H9 (cell line): ENCODE data around the gene SPATA2. TPM values are rescaled to one million over a fixed set of nuclear protein-coding genes. Genes with fewer than 3 reads are reported as not detected.

ENCODE experiments used
- DNase-seq: peaks from one replicate; pipeline ENCODE4 v3.0.0-alpha.2; 2017
- H2AFZ ChIP-seq: one replicate; pipeline ENCODE4 v1.6.1; 2013; ENCODE audit warnings: mild to moderate bottlenecking, low read length, control low read depth, moderate library complexity
- H2AK5ac ChIP-seq: 2 replicates; pipeline ENCODE4 v1.6.1; 2013; ENCODE audit warnings: low read length, control low read depth, mixed read lengths; ENCODE audit not compliant: insufficient read length
- H2BK120ac ChIP-seq: one replicate; pipeline ENCODE4 v1.6.1; 2013; ENCODE audit warnings: low read depth, mild to moderate bottlenecking, low read length, control low read depth, inconsistent platforms; ENCODE audit not compliant: poor library complexity, severe bottlenecking
- H2BK12ac ChIP-seq: 2 replicates; pipeline ENCODE4 v1.6.1; 2013; ENCODE audit warnings: low read length, control low read depth, mixed read lengths, low read depth; ENCODE audit not compliant: insufficient read length
- H2BK15ac ChIP-seq: 2 replicates; pipeline ENCODE4 v1.6.1; 2013; ENCODE audit warnings: low read depth, low read length, control low read depth
- H2BK20ac ChIP-seq: one replicate; pipeline ENCODE4 v1.6.1; 2013; ENCODE audit warnings: low read depth, mild to moderate bottlenecking, low read length, control low read depth, inconsistent platforms; ENCODE audit not compliant: poor library complexity, severe bottlenecking
- H2BK5ac ChIP-seq: 2 replicates; pipeline ENCODE4 v1.6.1; 2013; ENCODE audit warnings: low read length, control low read depth, mixed read lengths; ENCODE audit not compliant: insufficient read length
- H3K14ac ChIP-seq: 2 replicates; pipeline ENCODE4 v1.6.1; 2013; ENCODE audit warnings: low read length, control low read depth; ENCODE audit not compliant: insufficient read depth
- H3K18ac ChIP-seq: 2 replicates; pipeline ENCODE4 v1.6.1; 2013; ENCODE audit warnings: low read depth, mild to moderate bottlenecking, mixed read lengths, low read length, control low read depth; ENCODE audit not compliant: insufficient read length
- H3K23ac ChIP-seq: 2 replicates; pipeline ENCODE4 v1.6.1; 2013; ENCODE audit warnings: low read length, control low read depth, mixed read lengths, low read depth; ENCODE audit not compliant: insufficient read length
- H3K23me2 ChIP-seq: 2 replicates; pipeline ENCODE4 v1.6.1; 2013; ENCODE audit warnings: low read depth, mild to moderate bottlenecking, mixed read lengths, low read length, control low read depth; ENCODE audit not compliant: insufficient read length, poor library complexity, severe bottlenecking
- H3K27ac ChIP-seq: 2 replicates; pipeline ENCODE4 v1.5.1; 2013; ENCODE audit warnings: low read length, control low read depth, mixed read lengths, low read depth; ENCODE audit not compliant: insufficient read length
- H3K27me3 ChIP-seq: 2 replicates; pipeline ENCODE4 v1.6.1; 2013; ENCODE audit warnings: low read length, control low read depth, inconsistent platforms; ENCODE audit not compliant: insufficient read depth
- H3K4ac ChIP-seq: 2 replicates; pipeline ENCODE4 v1.6.1; 2013; ENCODE audit warnings: low read depth, mild to moderate bottlenecking, control low read depth, inconsistent platforms, low read length, moderate library complexity
- H3K4me1 ChIP-seq: 2 replicates; pipeline ENCODE4 v1.6.1; 2013; ENCODE audit warnings: low read length, control low read depth, inconsistent platforms; ENCODE audit not compliant: insufficient read depth
- H3K4me2 ChIP-seq: 2 replicates; pipeline ENCODE4 v1.6.1; 2013; ENCODE audit warnings: low read length, control low read depth, mixed read lengths; ENCODE audit not compliant: insufficient read length, insufficient read depth
- H3K56ac ChIP-seq: 2 replicates; pipeline ENCODE4 v1.6.1; 2013; ENCODE audit warnings: low read depth, mild to moderate bottlenecking, mixed read lengths, low read length, control low read depth; ENCODE audit not compliant: insufficient read length
- H3K79me1 ChIP-seq: 2 replicates; pipeline ENCODE4 v1.6.1; 2013; ENCODE audit warnings: low read depth, mild to moderate bottlenecking, moderate library complexity, low read length, control low read depth, inconsistent platforms; ENCODE audit not compliant: insufficient read depth, poor library complexity, severe bottlenecking
- H3K79me2 ChIP-seq: 2 replicates; pipeline ENCODE4 v1.6.1; 2013; ENCODE audit warnings: low read length, control low read depth, inconsistent platforms; ENCODE audit not compliant: insufficient read depth
- H3K9ac ChIP-seq: 2 replicates; pipeline ENCODE4 v1.6.1; 2013; ENCODE audit warnings: low read length, control low read depth, mixed read lengths; ENCODE audit not compliant: insufficient read length; ENCODE audit errors: extremely low read depth
- H3K9me3 ChIP-seq: one replicate; pipeline ENCODE4 v1.6.1; 2013; ENCODE audit warnings: low read depth, low read length, inconsistent platforms; ENCODE audit not compliant: control insufficient read depth
- H3T11ph ChIP-seq: one replicate; pipeline ENCODE4 v1.6.1; 2013; ENCODE audit warnings: mild to moderate bottlenecking, low read length, control low read depth, inconsistent platforms
- H4K20me1 ChIP-seq: one replicate; pipeline ENCODE4 v1.6.1; 2013; ENCODE audit not compliant: control insufficient read depth, insufficient read length, insufficient read depth
- H4K5ac ChIP-seq: 2 replicates; pipeline ENCODE4 v1.6.1; 2013; ENCODE audit warnings: low read depth, mild to moderate bottlenecking, mixed read lengths, low read length, control low read depth; ENCODE audit not compliant: insufficient read length
- H4K8ac ChIP-seq: replicated peaks from 2 replicates; pipeline ENCODE4 v1.6.1; 2013; ENCODE audit warnings: low read length, control low read depth, mixed read lengths, low read depth; ENCODE audit not compliant: insufficient read length
- H4K91ac ChIP-seq: 2 replicates; pipeline ENCODE4 v1.6.1; 2013; ENCODE audit warnings: low read depth, mild to moderate bottlenecking, moderate library complexity, mixed read lengths, low read length, control low read depth; ENCODE audit not compliant: insufficient read length
- H3K27ac Mint-ChIP-seq, 3 experiments: 2 replicates in 2 of 3; 3 replicates in 1 of 3; pipeline ENCODE4 v1.8.0; 2020 to 2021; ENCODE audit warnings: mixed read lengths in 3 of 3, mild to moderate bottlenecking in 1 of 3, moderate library complexity in 1 of 3
- H3K27me3 Mint-ChIP-seq: 2 replicates; pipeline ENCODE4 v1.8.0; 2021; ENCODE audit warnings: low read depth, mild to moderate bottlenecking, moderate library complexity, mixed read lengths
- H3K36me3 Mint-ChIP-seq, 3 experiments: 2 replicates in 2 of 3; 3 replicates in 1 of 3; pipeline ENCODE4 v1.8.0; 2020 to 2021; ENCODE audit warnings: low read depth in 3 of 3, mixed read lengths in 3 of 3; ENCODE audit not compliant: insufficient read depth in 1 of 3
- H3K4me1 Mint-ChIP-seq, 2 experiments: 2 replicates each; pipeline ENCODE4 v1.8.0; 2020; ENCODE audit warnings: mixed read lengths in 2 of 2
- H3K4me3 Mint-ChIP-seq, 2 experiments: 2 replicates in 1 of 2; 3 replicates in 1 of 2; pipeline ENCODE4 v1.8.0; 2020 to 2021; ENCODE audit warnings: mild to moderate bottlenecking in 2 of 2, mixed read lengths in 2 of 2, moderate library complexity in 1 of 2
- H3K9me3 Mint-ChIP-seq, 2 experiments: 2 replicates in 1 of 2; 3 replicates in 1 of 2; pipeline ENCODE4 v1.8.0; 2020; ENCODE audit warnings: mild to moderate bottlenecking in 2 of 2, mixed read lengths in 2 of 2, moderate library complexity in 1 of 2
- CTCF ChIP-seq: fragments of 200-600 bp; sonication (generic); conservative IDR thresholded peaks from 3 replicates; pipeline ENCODE4 v1.8.0; 2021; ENCODE audit warnings: antibody characterized with exemption, mild to moderate bottlenecking
- WGBS: extraction: QIAGEN DNeasy Blood & Tissue Kit; methylation state at CpG from one replicate; pipeline ENCODE4 v1.1.7; 2013; ENCODE audit warnings: missing lambda C conversion rate, low lambda C conversion rate, mixed read lengths; ENCODE audit not compliant: insufficient read length; ENCODE audit errors: extremely low coverage; 5-methylcytosine and 5-hydroxymethylcytosine counted together
- total RNA-seq: library from RNA; stranded (reverse); gene quantifications from 2 replicates; pipeline ENCODE4 v1.2.1, GENCODE V29; 2021

The SPATA2 gene
- total RNA-seq, 1 experiment from 2014 or later: 9.6 TPM

DNA sequence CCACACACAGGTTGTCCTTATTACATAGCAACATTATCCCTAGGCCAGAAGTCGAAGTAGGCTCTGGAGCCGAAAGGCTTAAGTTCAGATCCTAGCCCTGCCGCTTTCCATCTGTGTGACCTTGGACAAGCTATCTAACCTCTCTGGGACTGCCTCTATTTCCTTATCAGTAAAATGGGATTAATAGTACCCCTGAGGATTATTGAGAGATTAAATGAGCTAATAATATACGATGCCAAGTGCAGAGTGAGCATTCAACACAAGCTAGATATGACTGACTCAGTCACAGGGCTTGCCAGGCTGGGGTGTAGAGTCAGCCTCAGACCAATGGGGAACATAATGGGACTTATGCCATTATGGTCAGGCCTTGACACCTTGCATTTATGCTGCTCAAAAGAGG lies 8.9 kb upstream of the SPATA2 start:
- H2AK5ac ChIP-seq: no peak overlapping the region
- H3K56ac ChIP-seq: no peak overlapping the region
- no peak overlapping the region for H2BK120ac ChIP-seq
- peaks cover 4% of the 10 kb centered on the region in 2 experiments; a peak in 4 of 5 replicates for H3K9me3 Mint-ChIP-seq
- H3K79me2 ChIP-seq: no peaks in the 10 kb centered on the region
- no peak overlapping the region for H2BK20ac ChIP-seq
- no peak overlapping the region for H2AFZ ChIP-seq
- WGBS: no CpG with 5 or more reads among the region's 4 CpGs
- H3K36me3 Mint-ChIP-seq: no peaks in the 10 kb centered on the region
- no peak overlapping the region for H4K8ac ChIP-seq
- no peaks in the 10 kb centered on the region for H3K23me2 ChIP-seq
- no peaks in the 10 kb centered on the region for H4K20me1 ChIP-seq
- H3K4ac ChIP-seq: no peak overlapping the region
- H3K18ac ChIP-seq: no peak overlapping the region
- peaks cover 22% of the 10 kb centered on the region for H3K27me3 Mint-ChIP-seq
- no peak for TF ChIP-seq CTCF
- no peaks in the 10 kb centered on the region for H3K27me3 ChIP-seq
- no peak overlapping the region for H3K4me3 Mint-ChIP-seq
- H3K23ac ChIP-seq: no peak overlapping the region
- no peaks in the 10 kb centered on the region for H3K4me1 ChIP-seq
- H3K79me1 ChIP-seq: no peaks in the 10 kb centered on the region
- no peak overlapping the region for H3K9ac ChIP-seq
- H3K4me2 ChIP-seq: no peak overlapping the region
- no peak overlapping the region for H4K91ac ChIP-seq
- DNase-seq: no peak
- H2BK15ac ChIP-seq: no peak overlapping the region
- no peak overlapping the region for H3K27ac Mint-ChIP-seq
- H4K5ac ChIP-seq: no peak overlapping the region
- no peak overlapping the region for H2BK12ac ChIP-seq
- H3K4me1 Mint-ChIP-seq: peaks cover 0 to 2% of the 10 kb centered on the region in 2 experiments; a peak in 1 of 4 replicates
- no peak overlapping the region for H3K14ac ChIP-seq
- no peak overlapping the region for H2BK5ac ChIP-seq
- no peak overlapping the region for H3K27ac ChIP-seq
- H3K9me3 ChIP-seq: no peaks in the 10 kb centered on the region
- H3T11ph ChIP-seq: no peak overlapping the region
